H1 (cell line): Measurements from ENCODE around the gene PAQR9. TPM values are rescaled to one million over a fixed set of nuclear protein-coding genes. Genes with fewer than 3 reads are reported as not detected.
A peak's percentile ranks its signal among the peaks of the same experiment; 100 is the strongest.

Source experiments
- BCL11A ChIP-seq, 2 experiments: IDR thresholded peaks; one replicate each; pipeline ENCODE4 v1.6.1; 2011; ENCODE audit warnings: low read depth in 2 of 2, low read length in 2 of 2, mild to moderate bottlenecking in 2 of 2
- E2F6 ChIP-seq: IDR thresholded peaks from 2 replicates; pipeline ENCODE4 v1.6.1; 2012; ENCODE audit warnings: inconsistent platforms
- GABPA ChIP-seq: IDR thresholded peaks from 2 replicates; pipeline ENCODE4 v1.6.1; 2011; ENCODE audit warnings: mild to moderate bottlenecking, low read length, moderate library complexity, borderline replicate concordance; ENCODE audit not compliant: insufficient read depth
- HDAC2 ChIP-seq, 2 experiments: fragments of 300-600 bp in 1 of 2; sonication (generic) in 1 of 2; IDR thresholded peaks; 2 replicates each; pipeline ENCODE4 v1.6.1; 2011 to 2012; ENCODE audit warnings: low read depth in 2 of 2, low read length in 2 of 2, mild to moderate bottlenecking in 2 of 2, moderate library complexity in 2 of 2, borderline replicate concordance in 1 of 2, inconsistent platforms in 1 of 2
- MAFK ChIP-seq: IDR thresholded peaks from 2 replicates; pipeline ENCODE4 v1.6.1; 2012; ENCODE audit warnings: low read depth, mild to moderate bottlenecking, improper control_type of control experiment, low read length
- NRF1 ChIP-seq: IDR thresholded peaks from 2 replicates; pipeline ENCODE4 v1.6.1; 2011; ENCODE audit warnings: mild to moderate bottlenecking, low read depth, low read length, improper control_type of control experiment
- POLR2A ChIP-seq, 2 experiments: IDR thresholded peaks; 1 replicate in 1 of 2; 2 replicates in 1 of 2; pipeline ENCODE4 v1.6.1; 2011; ENCODE audit warnings: low read depth in 2 of 2, low read length in 2 of 2, mild to moderate bottlenecking in 2 of 2; ENCODE audit errors: control extremely low read depth in 1 of 2
- POLR2AphosphoS5 ChIP-seq: IDR thresholded peaks from 2 replicates; pipeline ENCODE4 v1.6.1; 2011; ENCODE audit warnings: low read depth, low read length
- RBBP5 ChIP-seq: IDR thresholded peaks from 2 replicates; pipeline ENCODE4 v1.7.1; 2012; ENCODE audit warnings: low read depth, mild to moderate bottlenecking, inconsistent platforms, low read length, moderate library complexity, borderline replicate concordance
- RNF2 ChIP-seq: fragments of 200-900, 300-1000 bp; sonication (generic); IDR thresholded peaks from 2 replicates; pipeline ENCODE4 v1.7.1; 2016; ENCODE audit warnings: borderline replicate concordance, low read depth, mild to moderate bottlenecking, antibody characterized with exemption, low read length; ENCODE audit not compliant: poor library complexity, severe bottlenecking; ENCODE audit errors: missing control alignments
- SIRT6 ChIP-seq: IDR thresholded peaks from one replicate; pipeline ENCODE4 v1.7.1; 2012; ENCODE audit warnings: low read length, inconsistent platforms
- SIX5 ChIP-seq: IDR thresholded peaks from 2 replicates; pipeline ENCODE4 v1.6.1; 2011; ENCODE audit warnings: mild to moderate bottlenecking, low read depth, low read length
- SP4 ChIP-seq: IDR thresholded peaks from 2 replicates; pipeline ENCODE4 v1.6.1; 2012; ENCODE audit warnings: low read length, inconsistent platforms
- SUZ12 ChIP-seq: fragments of 200-600 bp; sonication (generic); IDR thresholded peaks from 2 replicates; pipeline ENCODE4 v1.6.1; 2012; ENCODE audit warnings: mild to moderate bottlenecking, inconsistent platforms, low read length, moderate library complexity, mixed read lengths
- TCF12 ChIP-seq: IDR thresholded peaks from 2 replicates; pipeline ENCODE4 v1.6.1; 2011; ENCODE audit warnings: low read depth, mild to moderate bottlenecking, low read length
- ZNF274 ChIP-seq: IDR thresholded peaks from 2 replicates; pipeline ENCODE4 v1.7.0; 2012; ENCODE audit warnings: low read length, borderline replicate concordance; ENCODE audit errors: extremely low read depth
- polyA plus RNA-seq, 7 experiments: library from polyadenylated mRNA; depleted of rRNA in 3 of 7; stranded (reverse) in 5 of 7; unstranded in 2 of 7; fragments of >200 nt in 5 of 7; fragments of 200-250 nt in 2 of 7; gene quantifications; 1 replicate in 5 of 7; 2 replicates in 1 of 7; 4 replicates in 1 of 7; pipeline versions ENCODE4 v1.2.1 to v1.2.3, GENCODE V29; 2011 to 2013; ENCODE audit warnings: missing spikeins in 2 of 7, mixed read lengths in 2 of 7
- total RNA-seq: library from RNA; stranded (reverse); fragmentation: NEBNext Ultra II Directional; extraction: Animal tissue kit (Norgen Biotek cat#: 25700); gene quantifications from 2 replicates; pipeline ENCODE4 v1.2.1, GENCODE V29; 2021

The PAQR9 gene
- total and polyA plus RNA-seq, 2 of the 8 experiments (the other 6 are each of a cell fraction or from before 2014, with no cell fraction given), result 2.6 to 5.2 TPM

- TF ChIP-seq RNF2, result no peak
- no peak for TF ChIP-seq ZNF274
- TF ChIP-seq SIRT6, result no peak
- TF ChIP-seq SUZ12, result no peak
- no peak for TF ChIP-seq BCL11A (IDR thresholded peaks at IDR 0.05; ENCODE audit: low read depth in 2 of 2, low read length in 2 of 2)
- peak; percentile 93 for TF ChIP-seq POLR2AphosphoS5
- 0 out of 2 replicates have a peak, but pooled peaks have one; percentile 25 for TF ChIP-seq TCF12
- TF ChIP-seq RBBP5, result peak; percentile 96
- peak; percentile 86 to 92 for TF ChIP-seq POLR2A (IDR thresholded peaks at IDR 0.05; ENCODE audit: control extremely low read depth in 1 of 2, low read depth in 2 of 2, low read length in 2 of 2)
- no peak for TF ChIP-seq E2F6
- TF ChIP-seq GABPA, result peak; percentile 91
- no peak for TF ChIP-seq SIX5
- no peak for TF ChIP-seq NRF1
- TF ChIP-seq HDAC2 (IDR thresholded peaks at IDR 0.05; ENCODE audit: borderline replicate concordance in 1 of 2, low read depth in 2 of 2, low read length in 2 of 2), result peak in 1 of 2 experiments; percentile 72; a peak in 2 of 4 replicates
- TF ChIP-seq SP4, result no peak; the same call in none of the 2 replicates
- TF ChIP-seq MAFK, result no peak
These were observed 38.1 kb upstream of the PAQR9 start, which contains the start of gene U2SURP (continued) for GRCh38 chr3:143001369-143002082.
